Activated CD8-positive, alpha-beta memory T cell treated with anti-CD3 and anti-CD28 coated beads, Interleukin-2, amount 50 U/mL, for 4 hours (primary cell): ENCODE measurements around the gene LNP1.

Source experiments
- DNase-seq: peaks from one replicate; pipeline ENCODE4 v3.0.0-alpha.2; 2020

LNP1 gene

DNA sequence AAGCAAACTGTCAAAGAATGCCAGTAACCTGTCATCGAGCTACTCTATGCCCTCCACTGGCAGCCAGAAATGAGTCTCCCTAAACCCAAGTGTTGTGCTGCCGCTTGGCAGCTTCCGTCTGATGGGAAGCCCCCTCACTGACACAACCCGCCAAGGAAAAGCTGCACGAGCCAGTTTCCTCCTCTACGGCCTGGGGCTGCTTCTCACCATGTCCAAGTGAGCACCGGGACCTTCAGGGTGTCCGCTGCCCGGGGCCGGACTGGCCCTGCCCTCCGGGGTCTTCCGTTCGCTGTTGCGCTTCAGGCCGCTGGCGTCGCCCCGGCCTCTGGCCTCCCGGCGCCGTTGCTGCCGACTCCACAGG, 940 bp upstream of the LNP1 start:
- peak; percentile 32 for DNase-seq

GRCh38 chr3:100401674-100402041, 319 bp downstream of the LNP1 start:
- DNase-seq, result peak; percentile 49

GRCh38 chr3:100402256-100402655, 917 bp downstream of the LNP1 start:
- DNase-seq, result no peak

GRCh38 chr3:100402891-100403290, 1.6 kb downstream of the LNP1 start:
- no peak for DNase-seq

DNA sequence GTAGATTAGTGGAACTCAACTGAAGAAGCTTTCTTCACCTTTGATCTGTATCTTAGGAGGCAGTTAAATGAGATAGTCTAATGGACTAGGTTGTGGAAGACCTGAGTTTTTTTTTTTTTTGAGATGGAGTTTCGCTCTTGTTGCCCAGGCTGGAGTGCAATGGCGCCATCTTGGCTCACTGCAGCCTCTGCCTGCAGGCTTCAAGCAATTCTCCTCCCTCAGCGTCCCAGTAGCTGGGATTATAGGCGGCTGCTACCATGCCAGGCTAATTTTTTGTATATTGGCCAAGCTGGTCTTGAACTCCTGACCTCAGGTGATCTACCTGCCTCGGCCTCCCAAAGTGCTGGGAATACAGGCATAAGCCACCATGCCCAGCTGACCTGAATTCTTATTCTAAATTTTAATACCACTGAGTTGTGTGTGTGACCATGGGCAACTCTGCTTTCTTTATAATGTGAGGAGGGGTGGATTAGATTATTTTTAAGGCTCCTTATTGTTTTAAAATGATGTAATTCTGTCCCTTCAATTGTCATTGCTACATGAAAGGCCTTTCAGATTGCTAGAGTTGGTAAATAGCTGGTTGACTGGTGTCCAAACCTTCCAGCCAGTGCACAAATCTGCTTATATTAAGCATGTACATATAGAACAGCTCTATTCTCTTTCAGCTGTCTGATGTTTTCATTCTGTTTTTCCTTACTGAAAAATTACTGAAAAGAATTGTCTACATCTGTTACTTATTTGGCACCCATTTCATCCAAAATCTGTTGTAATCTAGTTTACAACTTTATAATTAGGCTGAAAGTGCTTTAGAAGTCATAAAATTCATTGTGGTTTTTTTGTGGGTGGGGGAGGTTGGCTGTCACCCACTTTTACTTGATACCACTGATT, 2.3 kb downstream of the LNP1 start:
- DNase-seq, result no peak

DNA sequence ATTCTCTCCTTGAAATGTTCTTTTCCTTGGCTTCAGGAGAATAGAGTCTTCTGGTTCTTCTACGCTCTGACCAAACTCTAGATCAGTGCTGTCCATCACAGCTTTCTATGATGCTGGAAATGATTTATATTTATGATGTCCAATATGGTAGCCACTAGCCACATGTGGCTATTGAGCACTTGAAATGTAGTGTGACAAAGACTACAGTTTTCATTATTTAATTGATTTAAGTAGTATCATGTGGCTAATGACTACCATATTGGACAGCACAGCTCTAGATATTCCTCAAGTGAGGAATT, 2.9 kb downstream of the LNP1 start:
- DNase-seq, result no peak

GRCh38 chr3:100407164-100407563, 5.8 kb downstream of the LNP1 start:
- DNase-seq, result no peak

GRCh38 chr3:100407977-100408532, 6.7 kb downstream of the LNP1 start:
- DNase-seq, result no peak

DNA sequence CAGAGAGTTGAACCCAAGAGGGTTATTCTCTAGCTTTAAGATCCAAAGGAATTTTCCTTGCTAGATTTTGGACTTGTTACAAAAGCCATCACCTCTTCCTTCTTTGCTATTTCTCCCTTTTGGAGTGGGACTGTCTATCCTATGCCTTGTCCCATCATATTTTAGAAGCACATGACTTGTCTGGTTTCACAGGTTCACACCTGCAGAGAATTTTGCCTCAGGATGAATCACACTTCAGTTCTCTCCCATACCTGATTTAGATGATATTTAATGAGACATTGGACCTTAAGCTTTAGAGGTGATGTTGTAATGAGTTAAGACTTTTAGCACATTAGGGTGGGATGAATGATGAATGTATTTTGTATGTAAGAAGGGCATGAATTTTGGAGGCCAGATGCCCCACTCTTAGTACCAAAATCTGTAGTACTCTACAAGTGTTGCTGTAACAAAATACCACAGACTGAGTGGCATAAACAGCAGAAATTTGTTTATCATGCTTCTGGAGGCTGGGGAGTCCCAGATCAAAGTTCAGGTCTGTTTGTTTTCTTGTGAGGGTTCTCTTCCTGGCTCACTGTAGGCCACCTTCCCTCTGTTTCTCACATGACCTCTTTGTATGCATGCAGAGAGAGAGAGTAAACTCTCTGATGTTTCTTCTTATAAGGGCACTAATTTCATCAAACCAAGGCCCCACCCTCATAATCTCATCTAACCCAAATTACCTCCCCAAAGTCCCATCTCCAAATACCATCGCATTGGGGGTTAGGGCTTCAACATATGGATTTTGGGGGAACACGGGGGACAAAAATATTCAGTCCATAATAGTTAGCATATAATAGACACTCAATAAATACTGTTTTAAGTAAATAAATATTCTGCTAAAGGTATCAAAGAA, 10.0 kb downstream of the LNP1 start:
- no peak for DNase-seq

DNA sequence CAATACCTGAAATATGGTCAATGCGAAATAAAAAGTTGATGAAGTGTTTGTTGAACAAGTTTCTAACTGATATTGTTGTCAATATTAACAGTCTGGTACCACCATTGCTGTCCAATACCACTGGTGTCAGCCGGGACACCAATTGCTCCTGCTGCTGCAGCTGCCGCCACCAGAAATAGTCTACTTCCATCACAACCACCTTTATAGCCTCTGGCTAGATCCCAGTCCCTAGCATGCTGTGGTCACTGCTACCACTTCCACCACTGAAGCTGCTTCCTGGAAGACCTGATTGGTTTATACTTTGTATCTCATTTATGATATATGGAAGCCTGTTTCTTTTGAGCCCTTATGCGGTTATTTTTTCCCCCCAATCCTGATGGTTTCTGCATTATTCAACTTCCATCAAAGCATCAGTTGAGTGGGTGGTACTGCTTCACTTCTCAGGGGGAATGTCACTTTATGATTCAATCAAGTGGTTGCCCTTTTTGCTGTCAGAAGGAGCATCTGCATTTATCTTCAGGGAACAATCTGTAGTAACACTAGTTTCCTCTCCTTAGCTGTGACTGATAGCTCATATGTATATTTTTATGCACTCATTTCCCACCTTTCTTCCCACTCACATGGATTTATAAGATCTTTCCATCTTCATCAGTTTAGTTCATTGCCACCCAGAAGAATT, 11.7 kb downstream of the LNP1 start:
- DNase-seq, result no peak

DNA sequence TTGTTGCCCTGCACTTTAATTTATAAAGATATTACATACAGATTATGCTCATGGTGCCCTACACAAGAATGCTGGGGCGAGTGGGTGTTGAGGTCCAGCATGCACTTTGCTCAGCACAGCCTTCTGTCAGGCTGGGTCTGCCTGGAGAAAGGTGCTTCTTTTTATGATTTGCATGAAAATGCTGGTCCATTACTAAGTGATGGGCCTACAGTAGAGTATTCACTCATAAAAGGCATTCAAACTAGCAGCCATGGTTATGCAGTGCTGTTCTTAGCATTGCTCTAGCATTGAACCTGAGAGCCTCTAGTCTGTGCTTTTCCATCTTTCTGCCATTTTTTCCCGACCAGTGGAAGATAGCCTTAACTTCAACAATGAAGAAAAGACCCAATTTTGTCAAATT, 12.3 kb downstream of the LNP1 start:
- no peak for DNase-seq

DNA sequence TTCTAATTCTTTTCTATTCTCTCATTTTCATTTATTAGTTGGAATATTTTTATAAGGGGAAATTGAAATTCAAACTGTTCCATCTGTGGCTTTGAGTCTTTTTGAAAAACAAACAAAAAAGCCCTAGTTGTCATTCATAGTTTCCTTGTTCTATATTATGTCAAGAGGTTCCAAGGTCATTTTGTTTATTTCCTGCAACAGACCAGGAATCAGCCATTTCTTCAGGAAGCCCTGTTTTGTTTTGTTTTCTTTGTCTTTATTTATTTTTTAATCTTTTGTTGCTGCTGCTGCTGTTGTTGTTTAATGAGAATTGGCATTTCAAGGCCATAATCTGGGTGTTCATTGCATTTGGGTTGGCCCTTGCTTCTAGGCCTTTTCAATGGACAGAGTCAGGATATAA, 14.8 kb downstream of the LNP1 start:
- no peak for DNase-seq

DNA sequence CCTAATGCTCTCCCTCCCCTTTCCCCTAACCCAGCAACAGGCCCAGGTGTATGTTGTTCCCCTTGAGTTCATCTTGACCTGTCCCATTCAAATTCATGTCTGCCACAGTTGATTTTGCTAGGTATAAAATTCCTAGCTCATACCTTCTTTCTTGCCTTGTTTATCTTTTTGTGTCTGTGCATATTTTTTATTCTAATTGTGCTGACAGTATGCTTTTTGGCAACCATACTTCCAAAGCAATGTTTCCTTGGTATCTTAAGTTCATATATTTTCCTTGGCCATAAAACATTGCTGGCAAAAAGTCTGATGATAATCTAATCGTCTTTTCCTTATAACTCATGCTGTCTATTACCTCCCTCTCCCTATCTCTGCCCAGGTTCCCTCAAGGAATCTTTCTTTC, 15.5 kb downstream of the LNP1 start:
- no peak for DNase-seq

DNA sequence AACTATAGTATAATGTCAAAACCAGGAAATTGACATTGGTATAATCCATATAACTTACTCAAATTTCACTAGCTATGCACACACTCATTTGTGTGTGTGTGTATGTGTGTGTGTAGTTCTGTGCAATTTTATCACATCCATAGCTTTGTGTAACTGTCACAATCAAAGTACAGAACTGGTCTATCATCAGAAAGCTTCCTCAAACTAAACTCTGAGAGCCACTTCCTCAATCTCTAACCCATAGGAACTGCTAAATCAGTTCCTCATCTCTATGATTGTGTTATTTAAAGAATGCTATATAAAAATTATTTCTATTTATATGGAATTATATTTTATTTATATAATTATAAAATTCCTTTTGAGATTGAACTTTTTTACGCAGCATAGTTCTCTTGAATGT, 18.1 kb downstream of the LNP1 start:
- no peak for DNase-seq

DNA sequence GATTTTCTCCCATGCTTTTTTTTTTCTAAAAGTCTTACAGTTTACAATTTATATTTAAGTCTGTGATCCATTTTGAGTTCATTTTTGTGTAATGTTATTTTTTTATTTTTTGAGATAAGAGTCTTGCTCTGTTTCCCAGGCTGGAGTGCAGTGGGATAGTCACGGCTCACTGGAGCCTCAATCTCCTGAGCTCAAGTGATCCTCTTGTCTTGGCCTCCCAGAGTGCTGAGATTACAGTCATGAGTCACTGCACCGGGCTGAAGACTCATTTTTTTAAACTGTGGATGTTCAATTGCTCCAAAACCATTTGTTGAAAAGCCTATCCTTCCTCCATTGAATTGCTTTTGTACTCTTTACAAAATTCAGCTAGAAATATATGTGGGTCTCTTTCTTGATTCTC, 19.5 kb downstream of the LNP1 start:
- no peak for DNase-seq

GRCh38 chr3:100423611-100424010, 22.3 kb downstream of the LNP1 start:
- no peak for DNase-seq

DNA sequence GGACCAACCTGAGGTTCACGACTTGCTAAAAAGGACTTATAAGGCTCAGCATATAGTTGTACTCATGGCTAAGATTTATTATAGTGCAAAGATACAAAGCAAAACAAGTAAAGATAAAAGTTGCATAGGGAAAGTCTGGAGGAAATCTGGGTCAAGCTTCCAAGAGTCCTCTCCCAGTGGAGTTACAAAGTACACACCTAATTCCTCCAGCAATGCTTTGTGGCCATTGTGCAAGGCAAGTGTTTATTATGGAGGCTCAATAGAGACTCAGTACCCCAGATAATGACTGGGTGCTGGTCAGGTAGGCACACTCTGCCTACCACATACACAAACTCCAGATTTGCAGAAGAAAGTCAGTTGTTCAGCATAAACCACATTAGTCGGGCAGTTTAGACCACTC, 22.9 kb downstream of the LNP1 start:
- no peak for DNase-seq

DNA sequence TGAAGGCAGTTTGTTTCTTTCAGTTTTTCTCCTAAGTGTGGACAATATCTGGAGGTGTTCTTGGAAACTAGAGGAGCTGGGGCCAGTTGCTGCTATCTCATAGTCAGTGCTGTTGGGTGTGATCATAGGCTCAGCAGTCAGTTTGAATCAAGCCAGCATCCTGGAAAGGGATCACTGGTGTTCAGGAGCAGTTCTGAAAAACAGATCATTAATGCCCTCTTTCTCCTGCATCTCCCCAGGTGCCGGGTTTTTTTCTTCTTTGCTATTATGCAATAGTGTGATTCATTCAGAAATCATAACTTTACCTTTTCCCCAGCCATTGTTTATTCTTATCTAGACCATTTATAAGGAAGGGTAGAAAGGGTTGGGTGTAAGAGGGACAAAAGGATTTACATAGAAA, 24.0 kb downstream of the LNP1 start:
- no peak for DNase-seq

GRCh38 chr3:100426067-100426682, 24.8 kb downstream of the LNP1 start:
- no peak for DNase-seq

DNA sequence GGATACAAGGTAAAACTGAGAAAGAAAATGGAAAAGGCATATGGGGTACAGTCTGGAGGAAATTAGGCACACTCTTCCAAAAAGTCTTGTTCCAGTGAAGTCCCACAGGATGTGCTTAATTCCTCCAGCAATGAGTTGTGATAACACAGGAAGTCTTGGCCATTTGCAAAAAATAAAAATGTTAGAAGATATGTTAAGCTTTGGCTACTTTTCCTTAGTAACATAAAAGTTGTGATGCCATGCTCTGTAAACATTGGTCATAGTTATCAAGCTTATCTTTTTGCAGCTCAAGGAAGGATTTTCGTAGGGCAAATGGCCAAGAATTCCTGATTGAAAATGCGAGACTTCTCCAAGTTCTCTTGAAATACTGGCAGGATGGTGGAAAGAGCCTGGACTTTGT, 26.4 kb downstream of the LNP1 start:
- no peak for DNase-seq

GRCh38 chr3:100429187-100429716, 27.9 kb downstream of the LNP1 start:
- no peak for DNase-seq

DNA sequence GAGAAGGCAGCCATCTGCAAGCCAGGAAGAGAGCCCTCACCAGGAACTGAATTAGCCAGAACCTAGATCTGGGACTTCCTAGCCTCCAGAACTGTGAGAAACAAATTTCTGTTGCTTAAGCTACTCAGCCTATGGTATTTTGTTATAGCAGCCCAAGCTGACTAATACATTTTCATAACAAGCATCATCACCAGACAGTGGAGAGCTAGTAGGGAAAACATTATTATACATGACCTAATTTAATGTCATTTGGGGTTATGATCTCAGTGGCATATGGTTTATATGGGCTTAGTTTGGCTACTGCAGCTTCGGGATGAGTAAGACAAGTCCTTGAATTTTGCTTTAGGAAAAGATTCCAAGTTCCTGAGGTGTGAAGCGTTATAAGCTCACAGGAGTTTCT, 35.6 kb downstream of the LNP1 start:
- no peak for DNase-seq
